Keratinocyte (primary cell): ENCODE data around the gene FUT7. TPM values are rescaled to one million over a fixed set of nuclear protein-coding genes. Genes with fewer than 3 reads are reported as not detected.
A peak's percentile ranks its signal among the peaks of the same experiment; 100 is the strongest.

Source experiments
- DNase-seq: peaks from one replicate; pipeline ENCODE4 v3.0.0-alpha.2; 2011; ENCODE audit warnings: low read depth, missing footprints, low spot score
- FAIRE-seq: peaks from 2 replicates; lab custom pipeline; 2011; peaks lifted over from hg19 to GRCh38; lab: Jason Lieb, UNC
- H2AFZ ChIP-seq: 2 replicates; pipeline ENCODE4 v1.6.0; 2012; ENCODE audit warnings: low read length, control low read depth, inconsistent platforms; ENCODE audit not compliant: control insufficient read depth
- H3K27ac ChIP-seq: 2 replicates; pipeline ENCODE4 v1.5.1; 2011; ENCODE audit warnings: low read length; ENCODE audit not compliant: control insufficient read depth, insufficient read depth
- H3K27me3 ChIP-seq: 3 replicates; pipeline ENCODE4 v1.6.0; 2011; ENCODE audit warnings: low read length; ENCODE audit not compliant: control insufficient read depth, insufficient read depth; ENCODE audit errors: extremely low read depth
- H3K36me3 ChIP-seq, 2 experiments: 2 replicates in 1 of 2; 3 replicates in 1 of 2; pipeline ENCODE4 v1.5.1; 2011; ENCODE audit warnings: low read length in 2 of 2, mild to moderate bottlenecking in 1 of 2; ENCODE audit not compliant: control insufficient read depth in 2 of 2, insufficient read depth in 2 of 2; ENCODE audit errors: extremely low read depth in 1 of 2
- H3K4me1 ChIP-seq: 3 replicates; pipeline ENCODE4 v1.5.1; 2011; ENCODE audit warnings: low read length; ENCODE audit not compliant: control insufficient read depth, insufficient read depth; ENCODE audit errors: extremely low read depth
- H3K4me2 ChIP-seq: 3 replicates; pipeline ENCODE4 v1.6.0; 2011; ENCODE audit warnings: low read depth, low read length; ENCODE audit not compliant: control insufficient read depth, insufficient read depth; ENCODE audit errors: extremely low read depth
- H3K4me3 ChIP-seq, 3 experiments: fragments of 200-600 bp in 1 of 3; sonication (generic) in 1 of 3; 2 replicates in 2 of 3; 3 replicates in 1 of 3; pipeline ENCODE4 v1.5.1; 2011 to 2016; ENCODE audit warnings: low read length in 3 of 3, mild to moderate bottlenecking in 3 of 3, control low read depth in 2 of 3, inconsistent platforms in 1 of 3, low read depth in 1 of 3, mixed read lengths in 1 of 3, mixed run types in 1 of 3, moderate library complexity in 1 of 3; ENCODE audit not compliant: control insufficient read depth in 2 of 3, insufficient read depth in 2 of 3; ENCODE audit errors: extremely low read depth in 1 of 3
- H3K79me2 ChIP-seq: 2 replicates; pipeline ENCODE4 v1.6.0; 2012; ENCODE audit warnings: low read length; ENCODE audit not compliant: control insufficient read depth, insufficient read depth
- H3K9ac ChIP-seq: 3 replicates; pipeline ENCODE4 v1.6.0; 2011; ENCODE audit warnings: low read length; ENCODE audit not compliant: control insufficient read depth, insufficient read depth; ENCODE audit errors: extremely low read depth
- H3K9me1 ChIP-seq: 3 replicates; pipeline ENCODE4 v1.6.0; 2011; ENCODE audit warnings: low read length; ENCODE audit not compliant: control insufficient read depth, insufficient read depth; ENCODE audit errors: extremely low read depth
- H3K9me3 ChIP-seq: 2 replicates; pipeline ENCODE4 v1.5.1; 2012; ENCODE audit warnings: low read depth, low read length; ENCODE audit not compliant: control insufficient read depth
- H4K20me1 ChIP-seq: 3 replicates; pipeline ENCODE4 v1.6.0; 2011; ENCODE audit warnings: low read length; ENCODE audit not compliant: control insufficient read depth, insufficient read depth; ENCODE audit errors: extremely low read depth
- CTCF ChIP-seq, 3 experiments: IDR thresholded peaks in 1 of 3; conservative IDR thresholded peaks in 1 of 3; optimal IDR thresholded peaks in 1 of 3; 2 replicates in 2 of 3; 3 replicates in 1 of 3; pipeline versions ENCODE3 to v1.5.1; 2011; ENCODE audit warnings: low read length in 3 of 3, mild to moderate bottlenecking in 3 of 3, moderate library complexity in 2 of 3, control low read depth in 1 of 3, inconsistent platforms in 1 of 3; ENCODE audit not compliant: insufficient read depth in 2 of 3; ENCODE audit errors: extremely low read depth in 1 of 3
- EZH2 ChIP-seq: IDR thresholded peaks from one replicate; pipeline ENCODE4 v1.6.1; 2012; ENCODE audit warnings: inconsistent platforms, mild to moderate bottlenecking, low read length, moderate library complexity
- dilution Hi-C: fragments of 300-500 bp; cut with MboI; formaldehyde crosslinking; loops from one replicate; pipeline ENCODE4 v1.7.0; 2020; ENCODE audit warnings: low sequenced_read_pairs; ENCODE audit not compliant: extremely low pct_ligation_motif_present
- polyA plus RNA-seq, 5 experiments: library from polyadenylated mRNA; depleted of rRNA in 3 of 5; stranded (reverse) in 3 of 5; stranded (forward) in 1 of 5; unstranded in 1 of 5; fragments of >200 nt; gene quantifications; 1 replicate in 1 of 5; 2 replicates in 3 of 5; 3 replicates in 1 of 5; pipeline versions ENCODE4 v1.2.1 to v1.2.3, GENCODE V29; 2011 to 2012; ENCODE audit warnings: missing spikeins in 2 of 5, low read depth in 1 of 5, low replicate concordance in 1 of 5

The FUT7 gene
- polyA plus RNA-seq, 1 donor (not counting 4 experiments of a cell fraction or from before 2014, with no cell fraction given): not detected

GRCh38 chr9:137070906-137071275, 39.0 kb upstream of the FUT7 start:
- no peaks in the 10 kb centered on the region for H3K36me3 ChIP-seq
- dilution Hi-C loops: no loop called here
- H3K4me1 ChIP-seq: peaks cover 13% of the 10 kb centered on the region
- H3K9ac ChIP-seq: peak overlapping the region; percentile 28
- H3K4me3 ChIP-seq: peak overlapping the region; percentile 23 to 64 (median 61)
- H3K27ac ChIP-seq: no peak overlapping the region
- no peaks in the 10 kb centered on the region for H3K27me3 ChIP-seq
- peak overlapping the region; percentile 70 for H3K4me2 ChIP-seq
- no peaks in the 10 kb centered on the region for H3K9me1 ChIP-seq
- FAIRE-seq: no peak
- H3K9me3 ChIP-seq: no peaks in the 10 kb centered on the region
- H2AFZ ChIP-seq: no peak overlapping the region
- no peaks in the 10 kb centered on the region for H4K20me1 ChIP-seq
- TF ChIP-seq EZH2 (no peak), CTCF (optimal IDR thresholded peaks at IDR 0.05 in 1 of 3, IDR thresholded peaks at IDR 0.05 in 1 of 3, conservative IDR thresholded peaks at IDR 0.05 in 1 of 3; ENCODE audit: extremely low read depth in 1 of 3, insufficient read depth in 2 of 3, low read length in 3 of 3) (no peak)
- H3K79me2 ChIP-seq: no peaks in the 10 kb centered on the region
- DNase-seq: no peak

GRCh38 chr9:137070201-137070905, 38.5 kb upstream of the FUT7 start, which contains the start of gene SAPCD2:
Gene SAPCD2, minus strand, starts transcription at chr9:137070557. Its CDS starts 97 bp downstream, at chr9:137070460.
- TF ChIP-seq CTCF (optimal IDR thresholded peaks at IDR 0.05 in 1 of 3, IDR thresholded peaks at IDR 0.05 in 1 of 3, conservative IDR thresholded peaks at IDR 0.05 in 1 of 3; ENCODE audit: extremely low read depth in 1 of 3, insufficient read depth in 2 of 3, low read length in 3 of 3) (no peak), EZH2 (no peak)
- FAIRE-seq: no peak
- H3K4me2 ChIP-seq: peak within 1 kb of the TSS; percentile 70
- no peaks in the 10 kb centered on the region for H3K27me3 ChIP-seq
- no peaks in the 10 kb centered on the region for H3K9me3 ChIP-seq
- no peaks in the 10 kb centered on the region for H3K36me3 ChIP-seq
- H4K20me1 ChIP-seq: no peaks in the 10 kb centered on the region
- H3K27ac ChIP-seq: no peak within 1 kb of the TSS
- dilution Hi-C loops: no loop called here
- peak within 1 kb of the TSS; percentile 46 for H2AFZ ChIP-seq
- DNase-seq: no peak
- H3K9ac ChIP-seq: peak within 1 kb of the TSS; percentile 28
- H3K4me1 ChIP-seq: peaks cover 12% of the 10 kb centered on the region
- no peaks in the 10 kb centered on the region for H3K9me1 ChIP-seq
- no peaks in the 10 kb centered on the region for H3K79me2 ChIP-seq
- H3K4me3 ChIP-seq: peak within 1 kb of the TSS; percentile 23 to 64 (median 61)
